Neural progenitor cell (in vitro differentiated cells): ENCODE data around the gene ARPC4. TPM values are rescaled to one million over a fixed set of nuclear protein-coding genes. Genes with fewer than 3 reads are reported as not detected.

ENCODE experiments used
- DNase-seq: peaks from one replicate; pipeline ENCODE4 v3.0.0-alpha.2; 2016; ENCODE audit warnings: low spot score
- H2AFZ ChIP-seq: fragments of 200-600 bp; sonication (generic); replicated peaks from 2 replicates; pipeline ENCODE4 v1.6.1; 2016; ENCODE audit warnings: antibody characterized with exemption
- H3F3A ChIP-seq: fragments of 200-600 bp; sonication (generic); 2 replicates; pipeline ENCODE4 v1.6.1; 2016; ENCODE audit warnings: antibody characterized with exemption, low read depth
- H3K27ac ChIP-seq: fragments of 200-600 bp; sonication (generic); 2 replicates; pipeline ENCODE4 v1.5.1; 2016; ENCODE audit warnings: mild to moderate bottlenecking
- H3K27me3 ChIP-seq: fragments of 200-600 bp; sonication (generic); 2 replicates; pipeline ENCODE4 v1.6.1; 2016; ENCODE audit warnings: mild to moderate bottlenecking, moderate library complexity
- H3K36me3 ChIP-seq: fragments of 200-600 bp; sonication (generic); 2 replicates; pipeline ENCODE4 v1.5.1; 2016
- H3K4me1 ChIP-seq: fragments of 200-600 bp; sonication (generic); 2 replicates; pipeline ENCODE4 v1.6.1; 2016; ENCODE audit warnings: mixed run types
- H3K4me2 ChIP-seq: fragments of 200-600 bp; sonication (generic); 2 replicates; pipeline ENCODE4 v1.6.1; 2016
- H3K4me3 ChIP-seq: fragments of 200-600 bp; sonication (generic); 2 replicates; pipeline ENCODE4 v1.5.1; 2016
- H3K79me2 ChIP-seq: fragments of 200-600 bp; sonication (generic); 2 replicates; pipeline ENCODE4 v1.6.1; 2016; ENCODE audit warnings: low read depth
- H3K9ac ChIP-seq: fragments of 200-600 bp; sonication (generic); 2 replicates; pipeline ENCODE4 v1.6.1; 2016
- H3K9me3 ChIP-seq: fragments of 200-600 bp; sonication (generic); 2 replicates; pipeline ENCODE4 v1.5.1; 2016; ENCODE audit warnings: low read depth
- H4K20me1 ChIP-seq: fragments of 200-600 bp; sonication (generic); 2 replicates; pipeline ENCODE4 v1.6.1; 2016; ENCODE audit warnings: low read depth
- H3K27ac Mint-ChIP-seq: 3 replicates; pipeline ENCODE4 v1.8.0; 2021; ENCODE audit warnings: mixed read lengths
- H3K27me3 Mint-ChIP-seq: 2 replicates; pipeline ENCODE4 v1.8.0; 2022; ENCODE audit warnings: low read depth, mild to moderate bottlenecking, inconsistent platforms, moderate library complexity, mixed read lengths; ENCODE audit not compliant: insufficient read depth
- H3K36me3 Mint-ChIP-seq: 3 replicates; pipeline ENCODE4 v1.8.0; 2021; ENCODE audit warnings: mixed read lengths
- H3K4me1 Mint-ChIP-seq: 3 replicates; pipeline ENCODE4 v1.8.0; 2021; ENCODE audit warnings: mixed read lengths
- H3K4me3 Mint-ChIP-seq: 3 replicates; pipeline ENCODE4 v1.8.0; 2021; ENCODE audit warnings: mild to moderate bottlenecking, moderate library complexity, mixed read lengths
- H3K9me3 Mint-ChIP-seq: 3 replicates; pipeline ENCODE4 v1.8.0; 2020; ENCODE audit warnings: mixed read lengths
- CTCF ChIP-seq: fragments of 200-600 bp; sonication (generic); IDR thresholded peaks from 2 replicates; pipeline ENCODE4 v1.5.1; 2017; ENCODE audit warnings: antibody characterized with exemption, mild to moderate bottlenecking
- EZH2 ChIP-seq: fragments of 200-600 bp; sonication (generic); IDR thresholded peaks from 2 replicates; pipeline ENCODE4 v1.6.1; 2017; ENCODE audit warnings: antibody characterized with exemption, mild to moderate bottlenecking, moderate library complexity
- EZH2phosphoT487 ChIP-seq: fragments of 200-600 bp; sonication (generic); IDR thresholded peaks from 2 replicates; pipeline ENCODE4 v1.6.1; 2017; ENCODE audit warnings: antibody characterized with exemption
- total RNA-seq: library from RNA; depleted of rRNA; stranded (reverse); fragments of >200 nt; gene quantifications from 2 replicates; pipeline ENCODE4 v1.2.3, GENCODE V29; 2015; ENCODE audit warnings: low replicate concordance

The ARPC4 gene
- total RNA-seq, 1 donor from 2014 or later = 126 TPM

GRCh38 chr3:9748031-9748430, 44.9 kb upstream of the ARPC4 start:
- peaks cover 27% of the 10 kb centered on the region for H3F3A ChIP-seq
- H3K27ac Mint-ChIP-seq = no peak overlapping the region
- no peaks in the 10 kb centered on the region for H3K9me3 ChIP-seq
- peaks cover 2% of the 10 kb centered on the region for H3K27me3 Mint-ChIP-seq
- no peak overlapping the region for H3K9ac ChIP-seq
- no peak overlapping the region for H2AFZ ChIP-seq
- H3K4me3 Mint-ChIP-seq = peak overlapping the region; percentile 38
- H3K27me3 ChIP-seq = no peaks in the 10 kb centered on the region
- no peaks in the 10 kb centered on the region for H4K20me1 ChIP-seq
- peaks cover 16% of the 10 kb centered on the region for H3K79me2 ChIP-seq
- peaks cover 18% of the 10 kb centered on the region for H3K4me1 Mint-ChIP-seq
- H3K27ac ChIP-seq = no peak overlapping the region
- H3K36me3 ChIP-seq = no peaks in the 10 kb centered on the region
- no peak overlapping the region for H3K4me2 ChIP-seq
- H3K4me3 ChIP-seq = no peak overlapping the region
- DNase-seq = no peak
- no peaks in the 10 kb centered on the region for H3K9me3 Mint-ChIP-seq
- TF ChIP-seq EZH2 (no peak), EZH2phosphoT487 (no peak), CTCF (no peak)
- H3K4me1 ChIP-seq = peaks cover 4% of the 10 kb centered on the region
- peaks cover 34% of the 10 kb centered on the region for H3K36me3 Mint-ChIP-seq

GRCh38 chr3:9749296-9749644, 43.6 kb upstream of the ARPC4 start:
- H3K27ac Mint-ChIP-seq = peak overlapping the region; percentile 90
- Histone ChIP-seq H2AFZ (peak overlapping the region; percentile 87), H3K36me3 (no peaks in the 10 kb centered on the region), H3K79me2 (peaks cover 16% of the 10 kb centered on the region), H3K4me3 (peak overlapping the region; percentile 64), H4K20me1 (no peaks in the 10 kb centered on the region), H3F3A (peaks cover 27% of the 10 kb centered on the region), H3K27ac (peak overlapping the region; percentile 93), H3K9ac (peak overlapping the region; percentile 54), H3K4me1 (peaks cover 4% of the 10 kb centered on the region), H3K9me3 (no peaks in the 10 kb centered on the region), H3K27me3 (no peaks in the 10 kb centered on the region), H3K4me2 (peak overlapping the region; percentile 82)
- H3K4me3 Mint-ChIP-seq = peak overlapping the region; percentile 96
- TF ChIP-seq EZH2phosphoT487 (no peak), CTCF (no peak), EZH2 (no peak)
- H3K36me3 Mint-ChIP-seq = peaks cover 34% of the 10 kb centered on the region
- H3K9me3 Mint-ChIP-seq = no peaks in the 10 kb centered on the region
- peaks cover 2% of the 10 kb centered on the region for H3K27me3 Mint-ChIP-seq
- no peak for DNase-seq
- H3K4me1 Mint-ChIP-seq = peaks cover 18% of the 10 kb centered on the region

- peaks cover 3% of the 10 kb centered on the region for H4K20me1 ChIP-seq
- peaks cover 27% of the 10 kb centered on the region for H3F3A ChIP-seq
- peak within 1 kb of the TSS; percentile 54 for H3K9ac ChIP-seq
- peak within 1 kb of the TSS; percentile 82 for H3K4me2 ChIP-seq
- Mint-ChIP-seq H3K27me3 (peaks cover 2% of the 10 kb centered on the region), H3K4me1 (peaks cover 18% of the 10 kb centered on the region), H3K4me3 (peak within 1 kb of the TSS; percentile 96), H3K9me3 (no peaks in the 10 kb centered on the region), H3K36me3 (peaks cover 32% of the 10 kb centered on the region), H3K27ac (peak within 1 kb of the TSS; percentile 90)
- H3K9me3 ChIP-seq = no peaks in the 10 kb centered on the region
- peak within 1 kb of the TSS; percentile 64 for H3K4me3 ChIP-seq
- H3K36me3 ChIP-seq = no peaks in the 10 kb centered on the region
- peaks cover 4% of the 10 kb centered on the region for H3K4me1 ChIP-seq
- H3K27me3 ChIP-seq = no peaks in the 10 kb centered on the region
- peak; percentile 98 for DNase-seq
- peak within 1 kb of the TSS; percentile 88 for H2AFZ ChIP-seq
- H3K79me2 ChIP-seq = peaks cover 16% of the 10 kb centered on the region
- TF ChIP-seq EZH2phosphoT487 (no peak), CTCF (peak; percentile 3)
- peak within 1 kb of the TSS; percentile 93 for H3K27ac ChIP-seq
Measured at GRCh38 chr3:9749645-9750555, 43.0 kb upstream of the ARPC4 start, which contains the start of gene OGG1. Gene OGG1 (plus strand): TSS chr3:9749952. CDS start chr3:9750287, 335 bp downstream.
